PC-9 (cell line): ENCODE measurements around the gene AUTS2.

ENCODE experiments used
- EZH2 ChIP-seq: fragments of 200-600 bp; sonication (generic); IDR thresholded peaks from 2 replicates; pipeline ENCODE4 v1.8.0; 2017; ENCODE audit warnings: antibody characterized with exemption, low read depth
- TF ChIP-seq, protein P1 (sequence below): fragments of 200-600 bp; sonication (generic); conservative IDR thresholded peaks from 2 replicates; pipeline ENCODE4 v1.6.1; 2017; ENCODE audit warnings: mixed run types, antibody characterized with exemption, mild to moderate bottlenecking, moderate library complexity

DNA sequence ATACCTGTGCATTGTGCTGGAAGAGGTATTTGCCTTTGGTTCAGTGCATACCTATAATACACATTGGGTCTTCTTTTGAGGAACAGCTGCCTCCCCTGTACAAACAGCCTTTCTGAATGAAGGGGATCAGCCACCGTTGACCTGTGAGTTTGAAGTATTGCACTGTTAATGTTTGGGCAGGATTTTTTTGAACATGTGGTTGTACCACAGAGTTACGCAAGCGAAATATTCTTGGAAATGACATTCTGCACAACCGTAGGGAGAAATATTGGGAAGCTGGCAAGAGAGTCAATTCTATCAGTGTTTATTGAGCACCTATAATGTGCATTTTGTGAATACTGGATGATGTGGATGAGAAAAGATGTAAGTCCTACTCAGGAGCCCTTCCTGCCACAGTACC, 270.6 kb downstream of the AUTS2 start:
- TF ChIP-seq, protein P1, sequence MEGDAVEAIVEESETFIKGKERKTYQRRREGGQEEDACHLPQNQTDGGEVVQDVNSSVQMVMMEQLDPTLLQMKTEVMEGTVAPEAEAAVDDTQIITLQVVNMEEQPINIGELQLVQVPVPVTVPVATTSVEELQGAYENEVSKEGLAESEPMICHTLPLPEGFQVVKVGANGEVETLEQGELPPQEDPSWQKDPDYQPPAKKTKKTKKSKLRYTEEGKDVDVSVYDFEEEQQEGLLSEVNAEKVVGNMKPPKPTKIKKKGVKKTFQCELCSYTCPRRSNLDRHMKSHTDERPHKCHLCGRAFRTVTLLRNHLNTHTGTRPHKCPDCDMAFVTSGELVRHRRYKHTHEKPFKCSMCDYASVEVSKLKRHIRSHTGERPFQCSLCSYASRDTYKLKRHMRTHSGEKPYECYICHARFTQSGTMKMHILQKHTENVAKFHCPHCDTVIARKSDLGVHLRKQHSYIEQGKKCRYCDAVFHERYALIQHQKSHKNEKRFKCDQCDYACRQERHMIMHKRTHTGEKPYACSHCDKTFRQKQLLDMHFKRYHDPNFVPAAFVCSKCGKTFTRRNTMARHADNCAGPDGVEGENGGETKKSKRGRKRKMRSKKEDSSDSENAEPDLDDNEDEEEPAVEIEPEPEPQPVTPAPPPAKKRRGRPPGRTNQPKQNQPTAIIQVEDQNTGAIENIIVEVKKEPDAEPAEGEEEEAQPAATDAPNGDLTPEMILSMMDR = no peak
- TF ChIP-seq EZH2 = no peak
